NCI-H2081 (cell line): ENCODE measurements around the gene SH2D2A.
"Not testable (repeated sequence)": the region's sequence is repeated elsewhere in the genome, so short reads cannot be mapped to it uniquely, and the experiment has no call there.

Source experiments
- DNase-seq, 2 experiments: peaks; one replicate each; lab custom pipeline; 2025; lab: John Stamatoyannopoulos, UW

The SH2D2A gene

DNA sequence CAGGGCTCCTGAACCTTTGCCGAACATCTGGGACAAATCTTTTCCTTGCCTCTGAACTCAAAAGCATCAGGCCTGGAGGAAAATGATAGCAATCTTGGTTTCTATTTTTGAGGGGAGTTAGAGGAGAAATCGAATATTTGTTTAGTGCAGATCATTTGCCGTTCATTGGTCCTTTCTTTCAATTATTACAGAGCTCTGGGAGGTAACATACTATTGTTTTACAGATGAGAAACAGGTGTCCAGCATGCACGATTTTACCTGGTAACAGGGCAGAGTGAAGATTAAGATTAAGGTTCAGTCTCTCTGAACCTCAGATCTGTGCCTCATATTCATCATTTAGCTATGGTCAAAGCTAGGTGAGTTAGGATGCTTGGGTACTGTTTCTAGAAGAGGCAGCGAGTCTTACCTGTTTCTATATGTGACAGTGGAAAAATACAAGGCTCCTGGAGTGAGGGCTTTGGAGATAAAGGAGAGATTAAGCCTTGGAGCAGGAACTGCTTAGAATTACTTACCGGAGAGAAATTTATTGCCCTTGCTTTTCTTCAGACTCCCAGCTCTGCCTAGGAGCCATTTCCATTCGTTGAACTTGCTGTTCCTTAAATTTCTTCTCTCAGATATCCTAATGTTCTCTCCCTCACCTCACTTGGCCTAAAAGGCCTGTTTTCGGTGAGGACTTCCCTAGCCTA is 47.9 kb downstream of the SH2D2A start:
- DNase-seq, result no peak

DNA sequence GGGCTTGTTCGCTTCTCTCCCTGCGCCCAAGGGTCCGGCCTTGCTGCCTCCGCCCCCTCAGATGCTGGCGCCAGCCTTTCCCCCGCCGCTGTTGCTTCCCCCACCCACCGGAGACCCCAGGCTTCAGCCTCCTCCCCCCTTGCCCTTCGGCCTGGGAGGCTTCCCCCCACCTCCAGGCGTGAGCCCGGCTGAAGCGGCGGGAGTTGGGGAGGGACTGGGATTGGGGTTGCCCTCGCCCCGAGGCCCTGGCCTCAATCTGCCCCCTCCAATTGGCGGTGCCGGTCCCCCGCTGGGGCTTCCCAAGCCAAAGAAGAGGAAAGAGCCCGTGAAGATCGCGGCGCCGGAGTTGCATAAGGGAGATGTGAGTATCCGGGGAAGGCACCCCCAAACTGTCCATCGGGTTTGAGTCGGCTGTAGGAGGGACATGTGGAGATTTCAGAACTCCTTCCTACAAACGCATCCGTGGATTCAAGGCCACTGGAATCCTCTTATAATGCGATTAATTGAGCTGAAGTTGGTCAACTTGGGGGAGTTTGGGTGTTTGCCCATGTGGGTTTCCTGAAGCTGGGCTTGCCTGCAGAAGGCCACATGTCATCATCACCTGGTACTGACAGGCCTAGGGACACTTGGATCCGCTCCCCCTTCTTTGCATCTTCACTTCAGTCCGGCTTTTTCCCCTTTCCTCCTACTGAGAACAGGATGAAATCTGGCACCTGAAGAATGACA is 48.6 kb downstream of the SH2D2A start:
- peak in 1 of 2 experiments; percentile 58 for DNase-seq

- peak; percentile 100 for DNase-seq
Observed at GRCh38 chr1:156767101-156767878, 49.4 kb downstream of the SH2D2A start, which contains the start of gene PRCC. Gene PRCC, plus strand, starts transcription at chr1:156767535. Its CDS starts 237 bp downstream, at chr1:156767772.

DNA sequence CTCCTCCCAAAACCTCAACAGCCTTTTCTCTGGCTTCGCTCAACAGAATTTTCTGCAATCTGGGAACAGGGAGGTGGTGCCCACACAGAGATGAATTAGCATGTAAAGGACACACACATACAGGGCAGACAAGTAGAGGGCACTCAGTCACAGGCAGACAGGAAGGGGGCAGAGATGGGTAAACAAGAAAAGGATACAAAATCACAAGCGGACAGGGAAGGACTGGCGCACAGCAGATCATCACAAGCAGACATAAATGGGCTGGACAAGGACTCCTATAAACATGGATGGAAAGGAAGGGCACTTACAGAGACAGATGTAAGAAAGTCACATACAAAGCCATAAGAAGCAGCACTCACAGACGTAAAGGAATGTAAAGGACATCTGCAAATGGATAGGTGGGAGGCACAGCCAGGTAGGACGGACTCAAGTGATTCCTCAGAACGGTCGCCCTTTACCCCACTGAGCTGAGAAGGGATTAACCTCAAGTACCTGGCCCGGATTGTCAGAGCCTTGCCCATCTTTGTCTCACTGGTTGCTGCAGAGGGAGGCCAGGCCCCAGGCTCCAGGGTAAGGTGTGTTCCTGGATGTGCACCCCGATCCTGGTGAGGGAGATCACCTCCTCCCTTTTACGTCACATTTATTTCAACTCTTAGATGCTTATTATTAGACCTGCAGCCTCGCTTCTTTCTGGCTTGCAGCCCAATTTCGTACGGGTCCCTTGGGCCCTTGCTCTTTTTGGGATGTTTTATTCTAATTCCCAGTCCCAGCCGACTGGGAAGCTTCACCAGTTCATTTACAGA is 50.1 kb downstream of the SH2D2A start:
- no peak for DNase-seq

DNA sequence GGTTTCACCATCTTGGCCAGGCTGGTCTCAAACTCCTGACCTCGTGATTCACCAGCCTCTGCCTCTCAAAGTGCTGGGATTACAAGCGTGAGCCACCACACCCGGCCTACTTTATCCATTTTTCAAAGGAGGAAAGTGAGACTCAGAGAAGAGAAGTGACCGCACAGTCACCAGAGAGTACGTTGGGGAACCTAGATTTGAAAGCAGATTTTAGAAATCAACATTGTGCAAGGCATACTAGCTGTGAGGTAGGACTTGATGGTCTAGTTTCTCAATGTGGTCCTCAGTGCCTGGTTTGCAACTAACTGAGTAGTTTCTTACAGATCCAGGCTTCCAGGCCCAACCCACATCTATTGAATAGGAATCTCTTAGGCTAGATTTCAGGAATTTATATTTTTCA is 51.0 kb downstream of the SH2D2A start:
- DNase-seq, result no peak

DNA sequence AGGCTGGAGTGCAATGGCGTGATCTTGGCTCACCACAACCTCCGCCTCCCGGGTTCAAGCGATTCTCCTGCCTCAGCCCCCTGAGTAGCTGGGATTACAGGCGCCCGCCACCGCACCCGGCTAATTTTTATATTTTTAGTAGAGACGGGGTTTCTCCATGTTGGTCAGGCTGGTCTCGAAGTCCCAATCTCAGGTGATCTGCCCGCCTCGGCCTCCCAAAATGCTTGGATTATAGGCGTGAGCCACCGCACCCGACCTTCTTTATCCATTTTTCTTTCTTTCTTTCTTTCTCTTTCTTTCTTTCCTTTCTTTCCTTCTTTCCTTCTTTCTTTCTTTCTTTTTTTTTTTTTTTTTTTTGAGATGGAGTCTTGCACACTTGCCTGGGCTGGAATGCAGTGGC is 51.5 kb downstream of the SH2D2A start:
- DNase-seq, result not testable (repeated sequence)

GRCh38 chr1:156760796-156761104 is 55.9 kb downstream of the SH2D2A start:
- DNase-seq, result no peak

DNA sequence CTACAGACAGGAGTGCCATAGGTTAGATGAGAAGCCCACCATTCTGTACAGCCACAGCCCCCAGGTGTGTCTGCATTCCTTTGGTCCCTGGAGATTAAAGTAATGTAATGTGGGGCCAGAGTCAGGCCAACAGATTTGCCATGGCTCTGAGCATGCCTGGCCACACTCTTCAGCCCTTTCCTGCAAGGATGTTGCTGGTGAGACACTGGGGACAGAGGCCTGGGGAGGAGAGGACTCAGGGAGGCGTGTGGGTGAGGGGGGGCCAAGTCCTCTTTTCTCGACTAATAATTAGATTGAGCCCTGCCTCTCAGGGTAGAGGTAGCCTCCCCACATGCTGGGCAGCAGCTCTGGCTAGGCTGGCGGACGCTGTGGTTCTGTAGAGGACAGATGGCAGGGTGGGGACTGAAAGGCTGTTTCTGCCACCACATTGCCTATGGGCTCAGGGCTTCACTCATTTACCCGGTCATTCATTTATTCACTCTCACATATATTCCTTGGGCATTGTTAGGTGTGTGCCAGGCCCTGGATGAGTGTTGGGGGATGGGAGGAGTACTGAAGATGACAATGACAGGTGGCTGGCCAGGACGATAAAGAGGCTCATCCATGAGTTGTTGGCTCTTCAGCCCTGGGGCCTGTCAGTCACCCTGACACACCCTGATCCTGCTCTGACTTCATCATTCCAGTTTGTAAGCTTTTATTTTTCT is 56.4 kb downstream of the SH2D2A start:
- DNase-seq, result no peak

- not testable (repeated sequence) for DNase-seq
Observed at GRCh38 chr1:156757572-156758253, 58.9 kb downstream of the SH2D2A start.

DNA sequence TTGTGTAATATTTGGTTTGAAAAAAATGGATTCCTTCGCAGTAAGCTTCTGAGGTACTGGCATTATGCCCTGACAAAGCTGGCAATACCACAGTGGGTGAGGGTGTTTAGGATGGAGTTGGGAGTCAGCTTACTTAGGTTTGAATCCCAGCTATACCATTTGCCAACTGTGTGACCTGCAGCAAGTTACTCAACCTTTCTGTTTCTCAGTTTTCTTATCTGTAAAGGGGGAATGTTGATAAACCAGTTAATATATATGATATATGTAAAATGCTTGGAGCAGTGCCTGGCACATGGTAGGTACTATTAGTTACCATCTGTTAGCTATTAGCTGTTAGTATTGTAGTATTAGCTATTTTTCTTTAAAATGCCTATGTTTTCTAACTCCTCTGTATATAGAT is 60.3 kb downstream of the SH2D2A start:
- no peak for DNase-seq
